Measurements from ENCODE around the gene USP20.
A peak's percentile ranks its signal among the peaks of the same experiment; 100 is the strongest.
"Not testable (repeated sequence)": the region's sequence is repeated elsewhere in the genome, so short reads cannot be mapped to it uniquely, and the experiment has no call there.

Gene USP20

DNA sequence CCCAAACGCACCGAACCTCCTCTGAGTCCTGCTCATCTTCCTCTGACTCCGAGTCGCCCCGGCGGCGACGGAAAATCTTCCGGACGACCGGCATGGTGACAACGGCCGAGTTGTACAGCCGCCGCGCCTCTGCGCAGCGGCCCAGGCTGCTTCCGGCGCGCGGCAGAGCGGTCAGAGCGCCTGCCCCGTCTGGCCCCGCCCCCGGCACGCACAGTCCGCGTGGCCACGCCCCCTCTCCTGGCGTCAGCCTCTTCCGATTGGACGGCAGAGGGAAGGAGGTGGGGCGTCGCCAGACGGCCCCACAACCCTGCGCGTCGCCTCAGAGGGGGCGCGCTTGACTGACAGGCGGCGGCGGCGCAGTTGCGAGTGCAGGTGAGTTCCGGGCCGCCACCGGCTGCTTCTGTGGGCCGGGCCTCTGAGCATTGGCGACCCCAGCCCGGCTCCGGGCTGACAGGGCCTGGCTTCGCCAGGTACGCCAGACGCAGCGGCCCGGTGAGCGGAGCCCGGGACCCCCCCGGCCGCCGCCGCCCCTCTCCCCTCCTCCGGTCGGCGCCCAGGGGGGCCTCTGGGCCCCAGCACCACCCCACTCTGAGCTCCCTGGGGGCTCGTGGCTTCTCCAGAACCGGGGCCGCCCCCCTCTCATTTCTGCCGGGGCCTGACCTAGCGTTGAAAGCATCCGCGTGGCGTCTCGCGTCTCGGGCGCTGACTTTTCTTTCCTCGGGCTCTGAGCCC lies at the start of gene USP20, which contains the start of gene C9orf78:
TSS of gene USP20 (plus strand) at position 331 of the 732 bp plus-strand sequence. CDS start 17,098 bp downstream, outside the sequence.
TSS of gene C9orf78 (minus strand) at position 148 of the 732 bp plus-strand sequence. CDS start at position 94, 54 bp downstream.
- H3K4me3 ChIP-seq (ENCODE audit: low read depth, low read length): peak within 1 kb of the TSS; percentile 94
- TF ChIP-seq, protein P1, sequence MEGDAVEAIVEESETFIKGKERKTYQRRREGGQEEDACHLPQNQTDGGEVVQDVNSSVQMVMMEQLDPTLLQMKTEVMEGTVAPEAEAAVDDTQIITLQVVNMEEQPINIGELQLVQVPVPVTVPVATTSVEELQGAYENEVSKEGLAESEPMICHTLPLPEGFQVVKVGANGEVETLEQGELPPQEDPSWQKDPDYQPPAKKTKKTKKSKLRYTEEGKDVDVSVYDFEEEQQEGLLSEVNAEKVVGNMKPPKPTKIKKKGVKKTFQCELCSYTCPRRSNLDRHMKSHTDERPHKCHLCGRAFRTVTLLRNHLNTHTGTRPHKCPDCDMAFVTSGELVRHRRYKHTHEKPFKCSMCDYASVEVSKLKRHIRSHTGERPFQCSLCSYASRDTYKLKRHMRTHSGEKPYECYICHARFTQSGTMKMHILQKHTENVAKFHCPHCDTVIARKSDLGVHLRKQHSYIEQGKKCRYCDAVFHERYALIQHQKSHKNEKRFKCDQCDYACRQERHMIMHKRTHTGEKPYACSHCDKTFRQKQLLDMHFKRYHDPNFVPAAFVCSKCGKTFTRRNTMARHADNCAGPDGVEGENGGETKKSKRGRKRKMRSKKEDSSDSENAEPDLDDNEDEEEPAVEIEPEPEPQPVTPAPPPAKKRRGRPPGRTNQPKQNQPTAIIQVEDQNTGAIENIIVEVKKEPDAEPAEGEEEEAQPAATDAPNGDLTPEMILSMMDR (IDR thresholded peaks at IDR 0.05; ENCODE audit: low read depth, low read length): no peak
- in situ Hi-C loops (cut with HindIII; ENCODE audit: low sequenced_read_pairs): no loop called here
- DNase-seq (ENCODE audit: low read depth, low spot score): peak; percentile 95

DNA sequence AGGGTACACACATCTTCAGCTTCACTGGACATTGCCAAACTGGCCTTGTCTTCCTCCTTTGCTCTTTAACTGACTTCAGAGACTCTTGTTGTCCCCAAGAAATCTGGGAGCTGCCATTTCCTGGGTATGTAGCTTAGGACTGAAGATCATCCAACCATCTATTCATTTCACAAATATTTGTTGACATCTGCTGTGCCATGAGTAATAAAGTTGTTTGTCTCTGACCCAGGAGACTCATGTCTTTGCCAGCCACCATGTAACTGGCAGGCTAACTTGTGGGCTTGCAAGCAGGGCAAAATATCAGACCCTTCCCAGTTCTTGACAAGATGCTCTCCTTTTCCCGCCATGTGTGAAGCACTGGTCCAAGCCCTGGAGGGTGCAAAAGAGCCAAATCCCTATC lies 49.4 kb upstream of the USP20 start:
- no peak for DNase-seq (ENCODE audit: low read depth, low spot score)
- in situ Hi-C loops (cut with HindIII; ENCODE audit: low sequenced_read_pairs): no loop called here
- TF ChIP-seq, protein P1 (IDR thresholded peaks at IDR 0.05; ENCODE audit: low read depth, low read length): no peak
- H3K4me3 ChIP-seq (ENCODE audit: low read depth, low read length): no peak overlapping the region

DNA sequence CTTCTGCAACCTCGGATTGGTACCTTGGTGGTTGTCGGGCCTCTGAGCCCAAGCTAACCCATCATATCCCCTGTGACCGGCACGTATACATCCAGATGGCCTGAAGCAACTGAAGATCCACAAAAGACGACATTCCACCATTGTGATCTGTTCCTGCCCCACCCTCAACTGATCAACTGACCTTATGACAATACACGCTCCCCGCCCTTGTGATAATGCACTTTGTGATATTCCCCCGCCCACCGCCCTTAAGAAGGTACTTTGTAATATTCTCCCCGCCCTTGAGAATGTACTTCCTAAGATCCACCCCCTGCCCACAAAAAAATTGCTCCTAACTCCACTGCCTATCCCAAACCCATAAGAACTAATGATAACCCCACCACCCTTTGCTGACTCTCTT lies 48.8 kb upstream of the USP20 start:
- DNase-seq (ENCODE audit: low read depth, low spot score): no peak
- no peak overlapping the region for H3K4me3 ChIP-seq (ENCODE audit: low read depth, low read length)
- TF ChIP-seq, protein P1 (IDR thresholded peaks at IDR 0.05; ENCODE audit: low read depth, low read length): no peak
- in situ Hi-C loops (cut with HindIII; ENCODE audit: low sequenced_read_pairs): no loop called here

DNA sequence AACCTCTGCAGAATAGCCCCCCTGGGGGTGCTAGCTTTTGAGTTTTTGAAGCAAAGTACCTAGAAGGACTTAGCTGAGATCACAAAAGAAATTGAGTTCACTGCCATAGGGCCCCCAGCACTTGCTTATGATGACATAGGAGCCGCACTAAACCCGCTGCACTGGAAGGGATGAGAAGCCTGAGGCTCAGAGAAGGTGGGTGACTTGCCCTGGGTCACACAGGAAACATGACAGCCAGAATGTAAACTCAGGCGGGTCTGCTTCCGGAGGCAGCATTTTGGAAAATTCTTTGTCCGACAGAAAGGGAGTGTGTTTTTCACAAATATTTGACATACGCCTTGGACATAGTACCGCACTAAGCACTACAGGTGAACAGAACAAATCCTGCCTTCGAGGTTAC lies 40.7 kb upstream of the USP20 start:
- no peak overlapping the region for H3K4me3 ChIP-seq (ENCODE audit: low read depth, low read length)
- TF ChIP-seq, protein P1 (IDR thresholded peaks at IDR 0.05; ENCODE audit: low read depth, low read length): no peak
- in situ Hi-C loops (cut with HindIII; ENCODE audit: low sequenced_read_pairs): no loop called here
- DNase-seq (ENCODE audit: low read depth, low spot score): no peak

DNA sequence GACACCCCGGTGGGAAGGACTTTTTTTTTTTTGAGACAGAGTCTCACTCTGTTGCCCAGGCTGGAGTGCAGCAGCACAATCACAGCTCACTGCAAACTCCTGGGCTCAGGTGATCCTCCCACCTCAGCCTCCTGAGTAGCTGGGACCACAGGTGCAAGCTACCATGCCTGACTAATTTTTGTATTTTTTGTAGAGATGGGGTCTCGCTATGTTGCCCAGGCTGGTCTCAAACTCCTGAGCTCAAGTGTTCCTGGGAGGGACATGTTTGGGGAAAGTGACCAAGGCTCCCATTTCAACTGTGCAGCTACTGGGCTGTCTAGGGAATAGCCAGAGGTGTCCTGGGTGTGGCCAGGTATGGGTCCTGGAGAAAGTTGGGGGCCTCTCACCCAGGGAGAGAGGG lies 39.2 kb upstream of the USP20 start:
- H3K4me3 ChIP-seq (ENCODE audit: low read depth, low read length); in situ Hi-C loops (cut with HindIII; ENCODE audit: low sequenced_read_pairs); DNase-seq (ENCODE audit: low read depth, low spot score): not testable (repeated sequence)

DNA sequence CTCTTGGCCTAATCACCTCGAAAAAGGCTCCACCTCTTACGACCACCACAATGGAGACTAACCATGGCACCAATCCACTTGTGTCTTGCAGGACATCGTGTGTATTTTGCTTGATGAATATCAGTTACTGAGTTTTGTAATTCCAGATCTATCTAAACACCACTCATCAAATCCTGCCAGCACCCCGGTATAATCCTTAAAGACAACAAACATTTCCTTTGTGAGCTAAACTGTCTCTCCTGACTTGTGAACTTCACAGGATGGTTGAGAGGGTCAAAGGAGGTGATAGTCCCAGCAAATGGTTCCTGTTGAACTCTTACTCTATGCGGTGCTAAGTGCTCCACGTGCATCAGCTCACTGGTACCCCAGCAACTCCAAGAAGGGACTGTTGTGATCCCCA lies 36.3 kb upstream of the USP20 start:
- DNase-seq (ENCODE audit: low read depth, low spot score): no peak
- TF ChIP-seq, protein P1 (IDR thresholded peaks at IDR 0.05; ENCODE audit: low read depth, low read length): no peak
- in situ Hi-C loops (cut with HindIII; ENCODE audit: low sequenced_read_pairs): no loop called here
- H3K4me3 ChIP-seq (ENCODE audit: low read depth, low read length): no peak overlapping the region

DNA sequence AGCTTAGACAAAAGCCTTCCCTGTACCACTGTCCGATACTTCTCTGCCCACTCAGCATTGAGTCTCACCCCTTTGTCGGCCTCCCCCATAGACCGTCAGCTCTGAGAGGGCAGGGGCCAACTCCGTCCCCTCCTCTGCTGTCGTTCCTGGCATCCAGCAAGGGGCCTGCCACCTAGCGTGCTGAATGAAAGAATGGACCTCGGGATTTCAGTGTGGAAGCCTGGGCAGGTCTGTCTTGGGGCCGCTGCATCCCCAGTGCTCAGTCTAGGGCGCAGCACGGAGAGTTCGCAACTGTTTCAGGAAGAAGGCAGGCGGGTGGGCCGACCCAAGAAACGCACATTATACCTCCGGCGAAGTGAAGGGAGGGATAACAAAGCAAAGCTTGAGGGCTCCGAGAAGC lies 33.8 kb upstream of the USP20 start:
- no peak overlapping the region for H3K4me3 ChIP-seq (ENCODE audit: low read depth, low read length)
- TF ChIP-seq, protein P1 (IDR thresholded peaks at IDR 0.05; ENCODE audit: low read depth, low read length): no peak
- DNase-seq (ENCODE audit: low read depth, low spot score): no peak
- in situ Hi-C loops (cut with HindIII; ENCODE audit: low sequenced_read_pairs): no loop called here
